Measurements from ENCODE around the gene RNASE8.

RNASE8 gene

DNA sequence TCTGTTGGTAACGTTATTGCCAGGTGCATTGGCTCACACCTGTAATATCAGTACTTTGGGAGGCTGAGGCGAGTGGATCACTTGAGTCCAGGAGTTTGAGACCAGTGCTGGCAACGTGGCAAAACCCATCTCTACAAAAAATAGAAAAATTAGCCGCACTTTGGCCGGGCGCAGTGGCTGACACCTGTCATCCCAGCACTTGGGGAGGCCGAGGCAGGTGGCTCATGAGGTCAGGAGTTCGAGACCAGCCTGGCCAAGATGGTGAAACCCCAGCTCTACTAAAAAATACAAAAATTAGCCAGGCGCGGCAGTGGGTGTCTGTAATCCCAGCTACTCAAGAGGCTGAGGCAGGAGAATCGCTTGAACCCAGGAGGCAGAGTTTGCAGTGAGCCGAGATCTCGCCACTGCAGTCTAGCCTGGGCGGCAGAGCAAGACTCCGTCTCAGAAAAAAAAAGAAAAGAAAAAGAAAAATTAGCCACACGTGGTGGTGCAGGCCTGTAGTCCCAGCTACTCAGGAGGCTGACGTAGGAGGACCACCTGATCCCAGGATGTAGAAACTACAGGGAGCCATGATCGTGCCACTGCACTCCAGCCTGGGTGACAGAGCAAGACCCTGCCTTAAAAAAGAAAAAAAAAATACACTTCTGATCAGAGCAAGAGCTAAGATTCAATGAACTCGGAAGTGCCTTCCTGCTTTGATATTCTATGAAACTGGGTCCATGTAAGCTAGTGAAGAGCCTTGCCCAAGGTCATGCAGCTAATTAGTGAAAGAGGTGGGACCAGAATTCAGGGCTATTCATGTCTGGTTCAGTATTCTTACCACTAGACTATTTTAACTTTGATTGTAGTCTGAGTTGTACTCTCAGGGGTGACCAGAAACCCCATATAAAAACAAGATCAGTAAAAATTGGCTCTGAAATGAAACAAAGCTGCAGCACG, 4.2 kb upstream of the RNASE8 start:
- no peak for DNase-seq (ENCODE audit: low spot score)

GRCh38 chr14:21054123-21054767, 3.4 kb upstream of the RNASE8 start:
- DNase-seq (ENCODE audit: low spot score) = no peak

- no peak for DNase-seq (ENCODE audit: low spot score)
Observed at GRCh38 chr14:21054768-21055145, 2.9 kb upstream of the RNASE8 start.

DNA sequence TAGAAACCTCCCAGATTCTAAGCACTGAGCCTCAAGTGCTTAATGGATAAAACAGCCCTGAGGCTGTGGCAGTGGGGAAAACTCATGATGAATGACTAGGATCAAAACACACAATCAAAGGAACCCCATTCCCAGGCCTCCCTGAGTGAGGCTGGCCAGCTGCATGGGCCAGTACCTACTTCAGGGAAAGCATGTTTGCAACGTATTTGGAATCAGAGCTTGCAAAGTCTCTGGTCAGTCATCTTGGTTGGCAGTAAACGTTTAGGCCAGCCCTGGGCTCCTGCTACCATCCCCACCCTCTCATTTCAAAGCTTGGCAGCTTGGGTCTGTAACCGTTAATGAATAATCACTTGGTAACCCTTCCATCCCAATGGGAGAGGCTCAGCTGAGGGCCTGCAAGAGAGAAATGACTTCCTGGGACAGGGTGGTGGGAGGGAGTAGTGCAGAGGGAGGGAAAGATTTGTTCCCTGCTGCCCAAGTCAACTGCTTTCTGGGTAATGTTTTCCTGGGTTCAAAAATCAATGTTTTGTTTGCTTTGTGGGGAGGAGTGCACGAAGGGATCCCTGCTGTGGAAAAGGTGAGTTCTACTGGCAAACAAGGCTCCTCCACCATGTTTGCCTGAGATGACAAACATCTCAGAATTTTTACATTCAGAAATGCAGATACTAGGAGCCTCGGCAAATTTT, 2.0 kb upstream of the RNASE8 start:
- no peak for DNase-seq (ENCODE audit: low spot score)

DNA sequence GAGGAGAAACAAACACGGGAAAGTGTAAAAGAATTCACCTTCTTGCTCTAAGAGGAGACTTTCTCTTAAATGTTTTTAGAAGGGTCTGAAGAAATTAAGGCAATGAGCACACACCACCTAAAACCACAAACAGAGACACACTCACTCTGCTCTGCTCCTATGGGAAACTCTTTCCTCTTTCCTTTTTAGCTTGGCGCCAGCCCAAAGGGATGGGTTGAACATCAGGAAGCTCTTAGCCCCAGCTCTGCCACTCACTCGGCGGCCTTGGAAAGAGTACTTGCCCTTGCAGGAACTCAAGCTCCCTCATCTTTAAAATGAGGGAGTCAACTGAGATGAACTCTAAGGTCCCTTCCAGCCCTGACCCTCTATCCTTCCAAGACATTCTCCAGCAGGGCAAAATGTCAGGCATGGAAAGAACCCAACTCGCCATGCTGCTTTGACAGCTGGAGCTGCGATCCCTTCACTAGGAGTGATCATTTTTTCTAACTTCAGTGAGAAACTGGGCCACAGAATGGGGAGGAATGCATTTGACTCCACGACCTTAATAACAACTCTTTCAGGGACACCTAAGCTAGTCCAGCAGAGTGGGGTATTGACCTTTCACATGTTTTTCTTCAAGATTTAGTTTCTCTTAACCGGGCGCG, 980 bp upstream of the RNASE8 start:
- DNase-seq (ENCODE audit: low spot score) = no peak

- DNase-seq (ENCODE audit: low spot score) = no peak
Observed at GRCh38 chr14:21058903-21059302, 1.3 kb downstream of the RNASE8 start.

DNA sequence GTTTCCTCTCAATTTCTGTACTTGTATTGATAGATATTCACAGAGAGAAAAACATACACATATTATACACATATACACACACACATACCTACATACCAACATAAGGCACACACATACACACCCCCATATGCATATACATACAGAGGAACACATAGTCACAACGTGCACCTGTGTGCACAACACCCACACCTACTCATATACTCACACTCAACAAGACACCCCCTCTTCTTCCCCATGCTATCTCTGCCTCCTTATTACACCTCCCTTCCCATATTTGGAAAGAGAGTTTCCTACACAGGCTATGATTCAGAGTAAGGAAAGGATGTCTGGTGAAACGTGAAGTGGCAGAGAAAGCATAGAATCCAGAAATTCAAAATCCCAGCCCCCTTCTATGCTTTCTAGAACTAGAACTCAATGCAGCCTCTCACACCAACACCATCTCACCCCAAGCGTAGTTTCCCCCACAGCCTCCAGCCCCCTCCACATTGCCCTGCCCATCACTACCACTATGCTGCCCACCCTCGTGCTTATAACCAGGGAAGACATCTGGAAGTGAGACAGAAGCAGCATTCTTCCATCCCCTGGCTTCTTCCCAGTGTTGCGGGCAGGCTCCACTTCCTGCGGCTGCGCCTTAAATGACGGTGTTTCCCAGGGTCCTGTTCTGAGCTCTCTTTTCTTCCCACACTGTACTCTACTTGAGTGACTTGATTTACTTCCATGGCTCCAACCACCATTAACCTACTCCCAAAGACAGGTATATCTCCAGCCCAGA, 2.4 kb downstream of the RNASE8 start:
- DNase-seq (ENCODE audit: low spot score) = no peak

- no peak for DNase-seq (ENCODE audit: low spot score)
Observed at GRCh38 chr14:21060614-21061346, 3.2 kb downstream of the RNASE8 start.

DNA sequence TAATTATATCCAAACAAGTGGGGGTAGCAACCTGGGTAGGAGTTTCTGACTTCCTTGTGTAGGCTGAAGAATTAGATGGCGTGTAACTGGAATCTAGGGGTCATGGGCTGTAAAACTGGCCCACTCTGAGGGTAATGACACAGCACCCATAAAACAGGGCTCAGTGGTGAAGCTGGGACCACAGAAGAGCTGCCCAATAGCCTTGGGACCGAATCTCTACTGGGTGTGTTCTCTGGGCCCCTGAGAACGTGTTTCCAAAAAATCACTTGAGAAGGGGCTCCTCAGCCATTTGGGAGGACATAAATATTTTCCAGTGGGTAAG, 3.7 kb downstream of the RNASE8 start:
- no peak for DNase-seq (ENCODE audit: low spot score)

DNA sequence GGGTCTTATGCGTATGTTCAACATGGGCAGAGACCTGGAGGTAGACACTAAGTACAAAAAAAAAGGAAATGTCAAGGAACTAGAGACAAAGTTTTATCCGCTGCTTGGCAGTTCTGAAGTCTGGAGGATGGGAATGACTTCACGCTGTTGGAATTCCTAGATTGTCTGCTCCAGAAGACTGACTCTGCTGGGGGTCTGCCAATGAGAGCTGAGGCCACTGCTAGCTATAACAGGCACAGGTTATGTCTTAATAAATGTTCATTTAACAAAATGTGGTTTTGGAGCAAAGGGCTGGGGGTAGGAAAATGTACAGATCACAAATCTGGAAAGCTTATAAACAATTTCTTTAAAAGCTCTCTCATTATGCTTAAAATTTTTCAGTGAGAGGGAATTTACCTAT, 5.9 kb downstream of the RNASE8 start:
- no peak for DNase-seq (ENCODE audit: low spot score)

DNA sequence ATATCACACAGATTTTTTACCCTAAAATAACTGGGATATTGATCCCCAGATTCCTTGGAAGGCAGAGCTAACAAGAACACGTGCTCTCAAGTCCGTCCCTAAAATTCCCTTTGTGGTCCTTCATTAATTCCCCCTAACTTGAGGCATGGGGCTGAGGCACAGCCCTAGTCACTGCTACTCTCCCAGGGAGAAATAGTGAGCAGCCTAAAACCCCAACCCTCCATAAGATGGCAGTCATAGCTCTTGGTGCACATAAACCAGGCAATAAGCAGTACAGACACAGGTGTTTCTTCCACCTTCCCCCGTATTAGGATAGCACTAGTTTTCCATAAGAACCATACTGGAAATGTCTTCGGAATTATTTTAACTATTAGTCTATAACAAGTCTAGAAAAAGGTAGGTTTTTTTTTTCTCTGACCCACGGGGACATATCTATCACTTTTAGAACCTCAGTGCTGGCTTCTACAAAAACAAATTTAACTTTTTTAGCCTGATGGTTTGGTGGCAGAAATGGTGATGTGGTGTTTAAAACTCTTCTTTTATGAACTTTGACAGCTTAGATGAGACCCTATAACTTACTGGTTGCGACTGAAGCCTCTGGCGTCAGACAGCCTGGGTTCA, 9.4 kb downstream of the RNASE8 start:
- no peak for DNase-seq (ENCODE audit: low spot score)

DNA sequence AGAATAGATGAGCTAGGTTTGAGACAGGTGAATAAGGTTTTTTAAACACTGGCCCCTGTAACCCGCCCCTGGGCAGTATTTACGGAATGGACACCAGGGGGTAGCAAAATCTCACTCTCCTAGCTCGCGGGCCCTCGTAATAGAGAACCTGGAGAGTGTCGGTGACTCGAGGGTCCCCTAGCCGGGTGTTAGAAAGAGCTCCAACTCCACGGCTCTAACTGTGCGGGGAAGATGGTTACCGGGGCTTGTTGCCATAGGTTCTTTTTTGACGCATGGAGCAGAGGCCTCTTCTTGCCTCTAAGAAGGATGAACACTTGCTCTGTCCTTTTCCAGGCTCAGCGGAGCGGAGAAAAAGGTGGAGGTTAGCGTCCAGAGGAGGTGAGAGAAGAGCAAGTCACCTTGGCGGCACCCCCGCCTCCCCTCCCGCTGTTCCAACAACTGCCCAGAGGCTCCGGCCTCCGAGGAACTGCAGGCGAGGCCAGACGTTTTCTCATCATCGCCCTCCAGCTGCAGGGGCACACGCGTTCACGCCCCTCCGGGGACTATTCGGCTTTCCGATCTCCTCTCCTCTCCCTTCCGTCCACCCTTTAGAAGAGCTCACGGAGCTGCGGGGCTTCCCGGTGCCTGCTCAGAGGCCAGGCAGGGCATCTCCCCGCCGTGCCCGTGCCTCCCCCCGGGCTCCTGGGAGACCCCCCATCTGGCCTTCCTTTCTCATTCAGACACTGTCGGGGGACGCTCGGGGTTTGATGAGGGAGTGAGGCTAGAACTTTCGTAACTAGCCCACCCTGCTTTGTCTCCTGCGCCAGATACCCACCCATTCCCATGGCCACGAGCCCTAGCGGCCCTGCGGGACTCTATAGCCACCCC, 11.1 kb downstream of the RNASE8 start:
- peak; percentile 49 for DNase-seq (ENCODE audit: low spot score)

- DNase-seq (ENCODE audit: low spot score) = no peak
Observed at GRCh38 chr14:21069388-21070082, 11.9 kb downstream of the RNASE8 start.

- DNase-seq (ENCODE audit: low spot score) = peak; percentile 23
Observed at GRCh38 chr14:21070083-21070609, 12.5 kb downstream of the RNASE8 start, which contains the start of gene ARHGEF40. TSS of gene ARHGEF40 (plus strand) at chr14:21070304. CDS start at chr14:21070397, 93 bp downstream.

GRCh38 chr14:21070610-21071224, 13.1 kb downstream of the RNASE8 start:
- DNase-seq (ENCODE audit: low spot score) = no peak

GRCh38 chr14:21071225-21072030, 13.8 kb downstream of the RNASE8 start:
- no peak for DNase-seq (ENCODE audit: low spot score)

- DNase-seq (ENCODE audit: low spot score) = no peak
Observed at GRCh38 chr14:21072031-21072473, 14.4 kb downstream of the RNASE8 start.
